HPDE6-E6E7 (cell line): ENCODE results near the gene PKDCC.

Experiments
- DNase-seq: peaks from one replicate; pipeline ENCODE4 v3.0.0; 2011; ENCODE audit warnings: missing footprints; ENCODE audit errors: extremely low spot score

PKDCC gene

DNA sequence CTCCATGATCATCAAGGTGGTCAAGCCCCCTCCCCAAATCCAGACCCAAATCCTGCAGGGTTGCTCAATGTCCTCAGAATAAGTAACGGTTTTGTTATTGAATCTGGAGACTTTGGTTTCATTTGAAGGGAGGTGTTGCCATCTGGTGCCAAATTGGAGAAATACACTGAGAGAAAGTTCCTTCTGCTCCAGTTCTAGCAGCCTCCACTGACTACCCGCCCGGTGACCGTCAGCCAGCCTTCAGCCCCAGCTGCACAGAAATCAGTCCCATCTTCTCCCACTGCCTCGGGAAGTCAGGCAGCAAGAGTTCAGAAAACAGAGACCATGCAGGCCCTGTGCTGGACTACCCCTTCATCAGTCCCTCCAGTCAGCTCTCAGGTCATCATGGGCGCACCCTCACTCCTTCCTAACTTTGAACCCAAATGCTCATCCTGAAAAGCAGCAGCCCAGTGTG lies 38.7 kb downstream of the PKDCC start:
- no peak for DNase-seq

GRCh38 chr2:42087137-42087856 lies 39.5 kb downstream of the PKDCC start:
- DNase-seq, result no peak

DNA sequence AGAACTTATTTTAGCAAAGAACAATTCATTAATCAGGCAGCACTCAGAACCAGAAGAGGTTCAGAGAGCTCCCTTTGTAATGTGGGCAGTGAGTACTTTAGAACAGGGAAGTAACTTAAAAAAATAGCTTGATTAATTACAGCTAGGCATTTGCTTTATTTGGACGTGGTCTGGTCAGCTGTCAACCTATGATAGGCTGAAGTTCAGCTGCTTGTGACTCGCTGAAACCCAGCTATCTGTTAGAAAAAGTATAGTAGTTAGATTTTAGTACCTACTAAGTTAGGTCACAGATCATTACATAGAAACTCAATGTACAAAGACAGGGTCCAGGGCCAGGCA lies 40.0 kb downstream of the PKDCC start:
- DNase-seq, result no peak

DNA sequence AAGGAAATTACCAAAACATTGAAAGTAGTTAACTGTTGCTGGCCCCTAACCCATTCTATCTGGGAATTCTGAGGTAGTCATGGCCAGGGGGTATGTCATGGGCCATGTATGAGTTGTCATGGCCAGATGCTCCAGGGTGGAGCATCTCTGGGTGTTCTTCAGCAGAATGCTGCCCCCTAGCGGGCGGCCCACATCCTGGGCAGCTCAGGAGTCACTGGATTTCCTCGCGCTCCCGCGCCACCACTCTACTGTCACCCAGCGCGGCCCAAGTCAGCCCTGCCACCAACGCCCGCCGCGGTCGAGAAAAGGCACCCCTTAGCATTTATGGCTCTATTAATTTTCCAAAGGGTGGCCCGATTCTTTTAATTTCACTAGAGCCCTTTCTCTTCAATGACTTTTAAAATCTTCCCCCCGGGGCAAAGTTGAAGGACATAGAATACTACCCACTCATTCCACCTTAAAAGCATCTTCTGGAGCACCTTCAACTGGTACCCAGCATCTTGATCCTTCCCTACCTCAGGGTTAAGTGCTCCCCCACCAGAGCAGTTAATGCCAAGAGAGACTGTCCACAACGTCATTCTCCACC lies 41.6 kb downstream of the PKDCC start:
- no peak for DNase-seq

- DNase-seq, result no peak
Observed at GRCh38 chr2:42090216-42090615, 42.4 kb downstream of the PKDCC start.

GRCh38 chr2:42091671-42092070 lies 43.9 kb downstream of the PKDCC start:
- no peak for DNase-seq

- no peak for DNase-seq
Observed at GRCh38 chr2:42092084-42092996, 44.5 kb downstream of the PKDCC start.

GRCh38 chr2:42094114-42094513 lies 46.3 kb downstream of the PKDCC start:
- no peak for DNase-seq

DNA sequence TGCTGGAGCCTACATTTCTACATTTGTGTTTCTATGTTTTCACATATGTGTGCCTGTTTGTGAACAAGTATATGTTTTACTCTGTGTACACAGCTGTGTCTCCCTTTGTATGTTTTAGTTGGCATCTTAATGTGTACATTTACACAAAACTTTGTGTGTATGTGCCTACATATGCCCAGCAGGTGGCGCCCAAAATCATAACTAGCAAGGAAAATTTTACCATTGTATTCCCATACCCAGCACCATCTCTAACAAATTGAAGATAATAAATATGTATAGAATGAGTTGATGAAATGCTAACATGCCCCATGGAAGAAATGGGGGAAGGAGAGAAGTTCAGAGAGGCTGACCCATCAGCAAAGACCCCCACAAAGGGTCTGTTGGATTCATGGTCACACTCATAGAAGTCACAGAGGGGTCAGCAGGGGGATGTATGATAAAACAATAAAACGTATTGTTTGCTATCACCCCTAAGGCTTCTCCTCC lies 48.1 kb downstream of the PKDCC start:
- DNase-seq, result no peak

DNA sequence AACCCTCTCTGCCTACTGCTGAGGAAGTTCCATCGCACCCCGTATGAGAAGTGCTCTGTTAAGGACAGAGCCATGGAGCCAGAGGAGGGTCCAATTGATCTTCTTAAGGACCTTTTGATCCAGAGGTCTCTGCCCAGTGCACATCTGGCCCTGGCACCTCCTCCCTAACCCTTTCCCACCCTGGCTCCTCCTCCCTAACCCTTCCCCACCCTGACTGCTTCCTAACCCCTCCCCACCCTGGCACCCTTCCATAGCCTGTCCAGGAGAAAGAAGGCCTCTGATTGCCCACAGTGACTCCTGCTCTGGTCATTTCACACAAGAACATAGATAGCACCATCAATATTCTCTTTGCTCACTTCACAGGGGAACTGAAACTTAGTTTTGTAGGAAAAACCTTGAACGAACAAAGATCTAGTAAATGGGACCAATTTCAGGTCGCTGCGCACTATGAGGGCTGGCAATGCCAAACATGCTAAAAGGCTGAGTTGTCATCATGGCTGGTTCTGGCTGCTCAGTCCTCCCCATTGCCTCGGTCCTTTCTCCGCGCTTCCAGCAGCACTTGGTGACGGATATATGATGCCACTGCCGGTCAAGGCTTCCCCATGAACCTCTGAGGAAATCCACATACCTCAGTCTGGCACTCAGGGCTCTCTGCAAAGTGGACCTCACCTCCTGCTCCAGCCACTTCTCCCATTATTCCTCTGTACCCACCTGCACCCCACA lies 49.2 kb downstream of the PKDCC start:
- DNase-seq, result no peak

DNA sequence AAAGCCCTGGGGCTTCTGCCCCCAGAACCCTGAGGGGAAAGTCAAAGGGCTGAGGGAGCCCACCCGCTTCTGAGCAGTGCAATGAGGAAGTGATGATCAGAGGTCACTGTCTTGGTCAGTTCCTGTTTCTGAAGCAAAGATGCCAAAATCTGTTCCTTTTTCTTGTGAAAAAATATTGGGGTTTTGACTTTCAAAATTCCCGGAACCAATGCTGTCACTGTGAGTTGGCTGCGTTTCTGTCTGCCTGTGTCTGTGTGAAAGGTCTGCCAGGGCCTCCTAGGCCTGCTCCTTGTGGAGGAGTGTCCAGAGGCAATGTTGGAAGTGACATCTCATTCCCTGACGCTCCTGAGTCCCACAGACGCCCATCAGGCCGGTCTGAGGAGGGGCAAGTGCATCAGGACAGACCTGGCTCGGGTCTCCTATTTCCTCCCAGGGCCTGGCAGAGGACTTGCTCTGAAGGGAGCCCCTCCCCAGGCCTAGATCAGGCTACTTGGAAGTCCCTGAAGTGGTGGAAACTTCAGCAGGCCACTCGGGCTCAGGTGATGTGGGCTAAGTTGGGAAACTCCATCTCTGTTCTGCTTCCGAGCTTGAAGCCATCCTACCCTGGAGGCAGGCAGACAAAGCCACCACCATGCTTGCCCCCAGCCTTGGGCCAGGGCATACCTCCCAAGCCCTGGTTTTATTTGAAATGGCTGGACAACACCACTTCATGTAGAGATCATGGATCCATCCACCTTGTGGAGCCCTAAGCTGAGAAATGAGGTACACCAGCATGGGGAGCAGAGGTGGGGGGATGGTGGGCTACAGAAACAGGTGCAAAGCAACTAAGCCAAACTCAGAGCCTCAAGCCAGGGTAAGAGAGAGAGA lies 51.0 kb downstream of the PKDCC start:
- DNase-seq, result no peak

- DNase-seq, result no peak
Observed at GRCh38 chr2:42099438-42100173, 51.8 kb downstream of the PKDCC start.

GRCh38 chr2:42100683-42101205 lies 52.9 kb downstream of the PKDCC start:
- no peak for DNase-seq

DNA sequence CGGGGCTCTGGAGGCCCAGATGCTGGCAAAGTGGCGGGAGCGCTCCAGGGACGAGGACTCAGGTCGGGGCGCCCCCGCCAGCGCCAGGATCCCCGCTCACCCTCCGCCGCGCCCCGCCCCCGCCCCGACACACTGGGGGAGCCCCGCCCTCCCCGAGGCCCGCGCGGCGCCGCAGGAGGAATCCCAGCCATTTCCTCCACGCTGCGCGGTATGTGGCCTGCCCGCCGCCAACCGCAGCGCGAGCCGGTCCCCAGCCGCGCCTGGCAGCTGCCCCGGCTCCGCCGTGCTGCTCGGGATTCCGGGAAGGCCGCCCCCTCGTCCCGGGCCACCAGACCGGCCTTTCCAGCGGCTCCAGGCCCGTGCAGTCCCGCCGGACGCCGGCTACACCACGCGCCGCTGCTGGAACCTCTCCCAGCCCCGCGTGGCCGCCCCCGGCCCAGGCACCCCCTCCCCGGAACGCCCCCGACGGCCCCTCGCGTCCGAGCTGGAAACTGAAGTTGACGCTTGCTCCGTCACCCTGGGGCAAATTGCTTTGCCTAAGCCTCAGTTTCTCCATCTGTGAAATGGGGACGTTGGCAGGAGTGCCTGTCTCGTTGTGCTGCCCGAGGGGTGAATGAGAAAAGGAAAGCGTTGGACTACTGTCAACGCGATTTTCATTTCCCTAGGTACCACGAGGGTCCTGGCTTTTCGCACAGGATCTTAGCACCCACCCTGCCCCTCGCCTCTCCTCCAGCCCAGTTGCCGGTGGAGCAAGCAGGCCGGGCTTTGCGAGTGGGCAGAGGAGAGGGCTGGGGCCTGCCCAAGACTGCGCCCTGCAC lies 53.6 kb downstream of the PKDCC start:
- DNase-seq, result no peak

DNA sequence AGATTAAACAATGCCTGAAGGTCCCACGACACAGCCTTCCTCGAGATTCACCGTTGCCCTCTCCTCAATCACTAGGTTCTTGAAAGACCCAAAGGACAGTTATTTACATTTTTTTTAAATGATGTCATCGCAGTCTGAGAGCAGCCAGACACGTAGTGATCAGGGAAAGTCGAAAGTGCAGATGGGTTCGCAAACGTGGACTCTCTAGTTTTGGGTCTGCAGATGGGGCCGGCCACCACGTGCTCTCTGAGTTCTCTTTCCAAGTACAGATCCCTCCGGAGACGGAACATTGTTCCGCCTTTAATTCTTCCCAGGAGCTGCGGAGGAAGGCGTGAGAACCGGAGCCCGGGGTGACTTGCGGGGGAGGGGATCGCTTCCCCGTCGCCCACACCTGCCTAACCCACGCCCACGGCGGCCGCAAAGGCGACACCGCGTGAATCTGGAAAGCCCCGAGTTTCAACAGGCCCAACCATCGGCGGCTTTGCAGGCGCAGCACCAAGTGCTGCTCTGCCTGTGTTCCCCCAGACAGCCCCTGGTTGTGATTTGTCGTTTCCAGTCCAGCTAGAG lies 54.3 kb downstream of the PKDCC start:
- DNase-seq, result no peak

GRCh38 chr2:42102591-42103450 lies 55.0 kb downstream of the PKDCC start:
- no peak for DNase-seq

DNA sequence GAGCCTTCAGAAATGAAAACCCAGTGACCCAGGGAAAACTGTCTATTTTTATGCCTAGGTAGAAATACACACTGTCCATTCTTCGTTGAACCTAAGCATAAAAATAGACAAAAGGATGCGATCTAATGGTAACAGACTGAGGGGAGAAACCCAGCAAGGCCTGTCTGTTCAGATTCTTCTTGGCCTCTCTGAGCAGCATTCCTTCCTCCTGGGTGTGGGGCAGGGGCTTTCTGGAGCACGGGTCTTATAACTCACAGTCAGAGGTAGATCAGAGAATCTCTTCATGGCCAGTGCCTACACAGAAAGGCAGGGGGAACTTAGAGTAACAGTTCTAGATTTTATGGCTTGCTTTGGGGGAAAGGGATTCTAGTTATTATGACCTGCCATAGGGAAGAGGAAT lies 56.0 kb downstream of the PKDCC start:
- no peak for DNase-seq

- no peak for DNase-seq
Observed at GRCh38 chr2:42104621-42105020, 56.8 kb downstream of the PKDCC start.
